K562 (cell line): ENCODE data around the gene TPBGL. TPM values are rescaled to one million over a fixed set of nuclear protein-coding genes. Genes with fewer than 3 reads are reported as not detected.
A peak's percentile ranks its signal among the peaks of the same experiment; 100 is the strongest.

ENCODE experiments used
- ATAC-seq: fragments of 200-7000 bp; cut with Tn5 transposase; 3 replicates; pipeline ENCODE4 v1.9.1; 2020; ENCODE audit warnings: moderate library complexity
- BruUV-seq: library from RNA; stranded (reverse); fragments of 400-500 nt; replicated peaks from 2 replicates; lab custom pipeline; 2021; lab: Mats Ljungman, UMichigan
- CTCF ChIA-PET: fragments of 300-600 bp; formaldehyde crosslinking; extraction: SDS; loops from one replicate; lab custom pipeline; 2021; ENCODE audit warnings: low intra/inter-chr PET ratio; lab: Yijun Ruan, JAX
- POLR2A ChIA-PET: fragments of 300-600, 350-650 bp; sonication (Branson Sonifier 250); formaldehyde crosslinking; extraction: SDS; loops from one replicate; lab custom pipeline; 2021; ENCODE audit warnings: antibody characterized with exemption, inconsistent platforms; lab: Yijun Ruan, JAX
- DNase-seq, 4 experiments: peaks; one replicate each; pipeline versions ENCODE4 v3.0.0 to v3.0.0-alpha.2; 2011 to 2018; ENCODE audit warnings: low spot score in 3 of 4, mixed read lengths in 3 of 4; ENCODE audit errors: extremely low read depth in 1 of 4
- FAIRE-seq: peaks from 2 replicates; lab custom pipeline; 2011; peaks lifted over from hg19 to GRCh38; lab: Jason Lieb, UNC
- H2AFZ ChIP-seq: 2 replicates; pipeline ENCODE4 v1.6.0; 2011; ENCODE audit warnings: low read depth, low read length, control low read depth, inconsistent platforms
- H3K27ac ChIP-seq: fragments of 200-600 bp; 3 replicates; pipeline ENCODE4 v1.8.0; 2011; ENCODE audit warnings: low read depth, mild to moderate bottlenecking, control low read depth, inconsistent platforms, low read length, moderate library complexity, mixed read lengths; ENCODE audit errors: extremely low read depth
- H3K27me3 ChIP-seq, 2 experiments: fragments of 300-600 bp in 1 of 2; 2 replicates in 1 of 2; 3 replicates in 1 of 2; pipeline versions ENCODE4 v1.6.0 to v1.8.0; 2011; ENCODE audit warnings: inconsistent platforms in 2 of 2, low read length in 2 of 2, mild to moderate bottlenecking in 1 of 2, mixed read lengths in 1 of 2, moderate library complexity in 1 of 2; ENCODE audit not compliant: control insufficient read depth in 2 of 2, insufficient read depth in 2 of 2
- H3K36me3 ChIP-seq: fragments of 300-600 bp; 3 replicates; pipeline ENCODE4 v1.8.0; 2011; ENCODE audit warnings: mild to moderate bottlenecking, low read length, inconsistent platforms; ENCODE audit not compliant: control insufficient read depth, insufficient read depth
- H3K4me1 ChIP-seq, 2 experiments: fragments of 200-600 bp in 1 of 2; replicated peaks in 1 of 2; 2 replicates in 1 of 2; 3 replicates in 1 of 2; pipeline versions ENCODE4 v1.5.1 to v1.8.0; 2011; ENCODE audit warnings: inconsistent platforms in 2 of 2, low read length in 2 of 2, mild to moderate bottlenecking in 1 of 2, mixed read lengths in 1 of 2, moderate library complexity in 1 of 2; ENCODE audit not compliant: control insufficient read depth in 2 of 2, insufficient read depth in 2 of 2
- H3K4me2 ChIP-seq: 2 replicates; pipeline ENCODE4 v1.6.1; 2011; ENCODE audit warnings: low read length, control low read depth, inconsistent platforms, mixed read lengths; ENCODE audit not compliant: insufficient read depth
- H3K4me3 ChIP-seq: fragments of 200-600 bp; sonication (generic), shearing (Covaris generic); 2 replicates; pipeline ENCODE4 v1.5.1; 2016; ENCODE audit warnings: control low read depth, inconsistent platforms
- H3K79me2 ChIP-seq: fragments of 200-600 bp; 3 replicates; pipeline ENCODE4 v1.8.0; 2011; ENCODE audit warnings: low read length, inconsistent platforms; ENCODE audit not compliant: control insufficient read depth, insufficient read depth
- H3K9ac ChIP-seq, 2 experiments: 2 replicates each; pipeline versions ENCODE4 v1.6.0 to v1.6.1; 2011; ENCODE audit warnings: low read depth in 2 of 2, low read length in 2 of 2, control low read depth in 1 of 2, inconsistent platforms in 1 of 2, mild to moderate bottlenecking in 1 of 2, mixed read lengths in 1 of 2; ENCODE audit not compliant: insufficient read depth in 1 of 2
- H3K9me1 ChIP-seq: one replicate; pipeline ENCODE4 v1.6.0; 2011; ENCODE audit warnings: inconsistent platforms, mild to moderate bottlenecking, low read length, moderate library complexity; ENCODE audit not compliant: control insufficient read depth, insufficient read depth
- H3K9me3 ChIP-seq: replicated peaks from 2 replicates; pipeline ENCODE4 v1.5.1; 2011; ENCODE audit warnings: low read depth, low read length, inconsistent platforms; ENCODE audit not compliant: control insufficient read depth, insufficient read depth
- H4K20me1 ChIP-seq: replicated peaks from 2 replicates; pipeline ENCODE4 v1.6.1; 2011; ENCODE audit warnings: low read length, inconsistent platforms, mixed read lengths; ENCODE audit not compliant: control insufficient read depth, insufficient read depth
- ADNP ChIP-seq: fragments of 200-800 bp; sonication (Bioruptor generic); IDR thresholded peaks from 2 replicates; pipeline ENCODE4 v1.6.1; 2016; ENCODE audit warnings: missing genetic modification characterization, missing compliant biosample characterization
- FOXJ2 ChIP-seq: fragments of 200-800 bp; sonication (Bioruptor generic); IDR thresholded peaks from 2 replicates; pipeline ENCODE4 v1.6.1; 2016; ENCODE audit warnings: missing genetic modification characterization, missing compliant biosample characterization
- HBP1 ChIP-seq: fragments of 450-650 bp; formaldehyde crosslinking; IDR thresholded peaks from 2 replicates; pipeline ENCODE4 v1.4.0; 2022; ENCODE audit warnings: missing genetic modification characterization
- NFE2L1 ChIP-seq: fragments of 450-650 bp; IDR thresholded peaks from 2 replicates; pipeline ENCODE4 v1.6.1; 2016; ENCODE audit warnings: missing genetic modification characterization, low read depth, mild to moderate bottlenecking, missing compliant biosample characterization, moderate library complexity, borderline replicate concordance
- PTBP1 ChIP-seq: fragments of 200-400 bp; formaldehyde crosslinking; IDR thresholded peaks from 2 replicates; pipeline ENCODE4 v1.6.1; 2017; ENCODE audit warnings: low read depth, low read length
- RBM25 ChIP-seq: fragments of 200-400 bp; formaldehyde crosslinking; IDR thresholded peaks from 2 replicates; pipeline ENCODE4 v1.6.1; 2018; ENCODE audit warnings: low read length, low read depth, moderate library complexity; ENCODE audit not compliant: severe bottlenecking
- TCFL5 ChIP-seq: fragments of 250-450 bp; sonication (Bioruptor Pico); conservative IDR thresholded peaks from 2 replicates; pipeline ENCODE4 v1.6.1; 2021; ENCODE audit warnings: mild to moderate bottlenecking, moderate library complexity, matching md5 sums
- ZNF274 ChIP-seq: IDR thresholded peaks from 2 replicates; pipeline ENCODE4 v1.6.1; 2011; ENCODE audit warnings: low read depth, mild to moderate bottlenecking, low read length, moderate library complexity, borderline replicate concordance
- WGBS: fragments of 100-300 bp; shearing (Covaris generic); methylation state at CpG from one replicate; pipeline ENCODE4 v1.1.6; 2016; ENCODE audit warnings: low coverage, mixed read lengths; ENCODE audit not compliant: insufficient coverage; ENCODE audit errors: missing lambda C conversion rate; 5-methylcytosine and 5-hydroxymethylcytosine counted together
- in situ Hi-C: fragments of 300-500 bp; cut with MboI; formaldehyde crosslinking; loops from 4 replicates; pipeline ENCODE4 v1.15.0; 2018; ENCODE audit warnings: inconsistent platforms, mixed read lengths
- intact Hi-C: fragments of 100-400 bp; cut with micrococcal nuclease; formaldehyde crosslinking; loops from 2 replicates; pipeline ENCODE4 v1.14.2; 2022
- polyA plus RNA-seq, 8 experiments: library from polyadenylated mRNA; depleted of rRNA in 4 of 8; stranded (reverse) in 5 of 8; unstranded in 3 of 8; fragments of >200 nt; fragmentation: Nextera tagmentation in 2 of 8; fragmentation: Illumina TruSeq in 1 of 8; extraction: Ambion mirVana in 2 of 8; extraction: Trizol in 1 of 8; gene quantifications; 2 replicates each; pipeline versions ENCODE4 v1.2.1 to v1.2.3, GENCODE V29; 2011 to 2014; ENCODE audit warnings: inconsistent platforms in 1 of 8, missing spikeins in 1 of 8
- total RNA-seq, 7 experiments: library from RNA; depleted of rRNA in 6 of 7; stranded (reverse); fragments of >200 nt in 6 of 7; fragmentation: Illumina TruSeq in 2 of 7; extraction: Trizol in 2 of 7; gene quantifications; 2 replicates each; pipeline versions ENCODE4 v1.2.1 to v1.2.3, GENCODE V29; 2011 to 2021; ENCODE audit warnings: low replicate concordance in 1 of 7
- TF ChIP-seq, protein P1 (sequence below): fragments of 450-650 bp; IDR thresholded peaks from 2 replicates; pipeline ENCODE4 v1.7.0; 2016; ENCODE audit warnings: borderline replicate concordance
- TF ChIP-seq, protein P2 (sequence below): fragments of 450-650 bp; formaldehyde crosslinking; IDR thresholded peaks from 2 replicates; pipeline ENCODE4 v1.4.0; 2020; ENCODE audit warnings: mild to moderate bottlenecking

TPBGL gene
- total and polyA plus RNA-seq, 9 of the 15 experiments (the other 6 are each of a cell fraction or from before 2014, with no cell fraction given) = 0.04 to 0.11 (median 0.06) TPM; not detected in 6

- Histone ChIP-seq H3K4me2 (no peak overlapping the region), H3K9ac (no peak overlapping the region), H3K27me3 (no peaks in the 10 kb centered on the region; a peak in 1 of 5 replicates), H3K9me1 (no peaks in the 10 kb centered on the region), H3K27ac (no peak overlapping the region), H3K4me3 (no peak overlapping the region), H3K4me1 (no peaks in the 10 kb centered on the region), H3K79me2 (no peaks in the 10 kb centered on the region), H4K20me1 (0 out of 2 replicates have a peak, but pooled peaks cover 4% of the 10 kb centered on the region), H3K36me3 (no peaks in the 10 kb centered on the region), H3K9me3 (no peaks in the 10 kb centered on the region), H2AFZ (no peak overlapping the region)
- no peak for DNase-seq
- no TSS peak for BruUV-seq
- TF ChIP-seq ADNP (peak; percentile 56; the same call in 1 of the 2 replicates), NFE2L1 (tag) (no peak), RBM25 (peak; percentile 52)
- ChIA-PET CTCF (no interaction called here), POLR2A (interaction anchor here (0.8 kb wide), 1 partner anchor 40 kb away, joined by 3 read pairs; no protein-coding TSS in a partner anchor)
- no peak for FAIRE-seq
- in situ Hi-C loops = no loop called here
- ATAC-seq = no peak
- intact Hi-C loops = no loop called here
- WGBS = 32% methylated on average over 7 of the region's 7 CpGs
These were observed 42.1 kb upstream of the TPBGL start for GRCh38 chr11:75198278-75198973.

DNA sequence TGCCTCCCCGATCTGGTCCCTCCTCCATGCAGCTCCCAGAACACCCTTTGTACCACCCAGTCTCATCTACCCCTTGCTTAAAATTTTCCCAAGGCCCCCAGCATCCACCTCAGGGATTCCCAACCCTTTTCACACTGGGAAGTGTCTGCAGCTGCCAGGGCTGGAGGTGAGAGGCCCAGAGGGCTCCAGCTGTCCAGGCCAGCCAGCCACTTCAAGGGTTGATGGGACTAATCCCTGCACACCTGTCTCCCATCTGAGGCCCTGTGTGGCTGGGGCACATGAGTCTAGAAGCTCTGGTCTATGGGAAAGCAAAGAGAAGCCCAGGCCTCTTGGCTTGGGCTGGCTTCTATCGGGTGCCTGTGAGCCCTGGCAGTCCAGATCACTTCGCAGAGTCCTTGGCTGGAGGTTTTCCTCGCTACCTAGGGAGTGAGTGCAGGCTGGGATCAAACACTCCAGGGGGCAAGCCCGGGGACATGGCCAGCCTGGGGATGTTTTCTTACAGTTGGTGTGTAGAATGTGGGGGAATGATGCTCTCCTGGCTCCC is 41.1 kb upstream of the TPBGL start:
- intact Hi-C loops (no loop called here), in situ Hi-C loops (no loop called here)
- CTCF ChIA-PET = no interaction called here
- Histone ChIP-seq H3K4me3 (no peak overlapping the region), H3K4me1 (no peaks in the 10 kb centered on the region), H3K9ac (no peak overlapping the region; a peak in 1 of 4 replicates), H3K27ac (no peak overlapping the region), H4K20me1 (0 out of 2 replicates have a peak, but pooled peaks cover 4% of the 10 kb centered on the region), H2AFZ (no peak overlapping the region), H3K4me2 (no peak overlapping the region), H3K27me3 (no peaks in the 10 kb centered on the region; a peak in 1 of 5 replicates), H3K36me3 (no peaks in the 10 kb centered on the region), H3K79me2 (no peaks in the 10 kb centered on the region), H3K9me1 (no peaks in the 10 kb centered on the region), H3K9me3 (no peaks in the 10 kb centered on the region)
- ATAC-seq (no peak), FAIRE-seq (no peak), DNase-seq (no peak)
- POLR2A ChIA-PET = no interaction called here
- BruUV-seq = no TSS peak
- 26% methylated on average over 4 of the region's 5 CpGs for WGBS
- TF ChIP-seq TCFL5 (CRISPR knock-in tag) = no peak
- TF ChIP-seq FOXJ2 (tag) = no peak
- TF ChIP-seq PTBP1 = no peak
- TF ChIP-seq, protein P1, sequence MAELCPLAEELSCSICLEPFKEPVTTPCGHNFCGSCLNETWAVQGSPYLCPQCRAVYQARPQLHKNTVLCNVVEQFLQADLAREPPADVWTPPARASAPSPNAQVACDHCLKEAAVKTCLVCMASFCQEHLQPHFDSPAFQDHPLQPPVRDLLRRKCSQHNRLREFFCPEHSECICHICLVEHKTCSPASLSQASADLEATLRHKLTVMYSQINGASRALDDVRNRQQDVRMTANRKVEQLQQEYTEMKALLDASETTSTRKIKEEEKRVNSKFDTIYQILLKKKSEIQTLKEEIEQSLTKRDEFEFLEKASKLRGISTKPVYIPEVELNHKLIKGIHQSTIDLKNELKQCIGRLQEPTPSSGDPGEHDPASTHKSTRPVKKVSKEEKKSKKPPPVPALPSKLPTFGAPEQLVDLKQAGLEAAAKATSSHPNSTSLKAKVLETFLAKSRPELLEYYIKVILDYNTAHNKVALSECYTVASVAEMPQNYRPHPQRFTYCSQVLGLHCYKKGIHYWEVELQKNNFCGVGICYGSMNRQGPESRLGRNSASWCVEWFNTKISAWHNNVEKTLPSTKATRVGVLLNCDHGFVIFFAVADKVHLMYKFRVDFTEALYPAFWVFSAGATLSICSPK = no peak
- no peak for TF ChIP-seq HBP1
- no peak for TF ChIP-seq ZNF274
- TF ChIP-seq, protein P2, sequence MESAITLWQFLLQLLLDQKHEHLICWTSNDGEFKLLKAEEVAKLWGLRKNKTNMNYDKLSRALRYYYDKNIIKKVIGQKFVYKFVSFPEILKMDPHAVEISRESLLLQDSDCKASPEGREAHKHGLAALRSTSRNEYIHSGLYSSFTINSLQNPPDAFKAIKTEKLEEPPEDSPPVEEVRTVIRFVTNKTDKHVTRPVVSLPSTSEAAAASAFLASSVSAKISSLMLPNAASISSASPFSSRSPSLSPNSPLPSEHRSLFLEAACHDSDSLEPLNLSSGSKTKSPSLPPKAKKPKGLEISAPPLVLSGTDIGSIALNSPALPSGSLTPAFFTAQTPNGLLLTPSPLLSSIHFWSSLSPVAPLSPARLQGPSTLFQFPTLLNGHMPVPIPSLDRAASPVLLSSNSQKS (CRISPR knock-in tag) = no peak
